Raji (cell line): ENCODE data around the gene RRBP1.
A peak's percentile ranks its signal among the peaks of the same experiment; 100 is the strongest.

Experiments used
- POLR2A ChIP-seq: IDR thresholded peaks from 2 replicates; pipeline ENCODE4 v1.6.1; 2011; ENCODE audit warnings: low read depth, low read length, control low read depth; ENCODE audit not compliant: insufficient read depth

RRBP1 gene

GRCh38 chr20:17590245-17590644 lies 91.8 kb downstream of the RRBP1 start:
- no peak for TF ChIP-seq POLR2A

GRCh38 chr20:17589161-17589834 lies 92.7 kb downstream of the RRBP1 start:
- no peak for TF ChIP-seq POLR2A

GRCh38 chr20:17587824-17588223 lies 94.2 kb downstream of the RRBP1 start:
- TF ChIP-seq POLR2A = no peak

- TF ChIP-seq POLR2A = no peak
Measured at GRCh38 chr20:17587148-17587547, 94.9 kb downstream of the RRBP1 start.

GRCh38 chr20:17586250-17586649 lies 95.8 kb downstream of the RRBP1 start:
- no peak for TF ChIP-seq POLR2A

- TF ChIP-seq POLR2A = no peak
Measured at GRCh38 chr20:17584689-17585088, 97.4 kb downstream of the RRBP1 start.

GRCh38 chr20:17583126-17583525 lies 98.9 kb downstream of the RRBP1 start:
- TF ChIP-seq POLR2A = no peak

- no peak for TF ChIP-seq POLR2A
Measured at GRCh38 chr20:17580895-17581294, 101.1 kb downstream of the RRBP1 start.

GRCh38 chr20:17579369-17580039 lies 102.5 kb downstream of the RRBP1 start:
- TF ChIP-seq POLR2A = no peak

- no peak for TF ChIP-seq POLR2A
Measured at GRCh38 chr20:17576215-17576614, 105.8 kb downstream of the RRBP1 start.

GRCh38 chr20:17573463-17573862 lies 108.6 kb downstream of the RRBP1 start:
- TF ChIP-seq POLR2A = no peak

GRCh38 chr20:17572034-17572638 lies 109.9 kb downstream of the RRBP1 start:
- no peak for TF ChIP-seq POLR2A

GRCh38 chr20:17571153-17571527 lies 110.9 kb downstream of the RRBP1 start:
- TF ChIP-seq POLR2A = no peak

GRCh38 chr20:17570347-17571152 lies 111.5 kb downstream of the RRBP1 start:
- TF ChIP-seq POLR2A = no peak

GRCh38 chr20:17569616-17570346 lies 112.3 kb downstream of the RRBP1 start, which contains the start of gene DSTN:
Gene DSTN, plus strand, starts transcription at chr20:17570075. Its CDS starts 134 bp downstream, at chr20:17570209.
- peak; percentile 84 for TF ChIP-seq POLR2A
